Gastrocnemius medialis (tissue), 4 donors: Measurements from ENCODE around the gene TMEM236. TPM values are rescaled to one million over a fixed set of nuclear protein-coding genes. Genes with fewer than 3 reads are reported as not detected.
A peak's percentile ranks its signal among the peaks of the same experiment; 100 is the strongest.

Experiments used
- ATAC-seq, 2 donors: fragments of 150-250 bp; one replicate each; pipeline ENCODE4 v1.9.1; 2016
- DNase-seq, 2 donors: peaks; one replicate each; pipeline ENCODE4 v3.0.0-alpha.2; 2019
- H3K27ac ChIP-seq, 4 donors: fragments of 200-600 bp; sonication (generic); 1 replicate in 1 of 4; 2 replicates in 3 of 4; pipeline ENCODE4 v1.5.1; 2016 to 2018; ENCODE audit warnings: mild to moderate bottlenecking in 2 of 4, moderate library complexity in 1 of 4
- H3K27me3 ChIP-seq, 3 donors: fragments of 200-600 bp; sonication (generic) in 2 of 3; 1 replicate in 1 of 3; 2 replicates in 2 of 3; pipeline versions ENCODE4 v1.5.1 to v1.6.0; 2016 to 2019; ENCODE audit warnings: mild to moderate bottlenecking in 1 of 3, moderate library complexity in 1 of 3
- H3K36me3 ChIP-seq, 2 donors: fragments of 200-600 bp; sonication (generic) in 1 of 2; one replicate each; pipeline ENCODE4 v1.5.1; 2017 to 2018
- H3K4me1 ChIP-seq, 2 donors: fragments of 200-600 bp; sonication (generic) in 1 of 2; one replicate each; pipeline ENCODE4 v1.5.1; 2016 to 2017; ENCODE audit warnings: mild to moderate bottlenecking in 2 of 2
- H3K4me3 ChIP-seq, 4 donors: fragments of 200-600 bp; sonication (generic) in 3 of 4; 1 replicate in 1 of 4; 2 replicates in 3 of 4; pipeline ENCODE4 v1.5.1; 2016 to 2019; ENCODE audit warnings: mild to moderate bottlenecking in 2 of 4
- H3K9me3 ChIP-seq, 3 donors: fragments of 200-600 bp; sonication (generic) in 2 of 3; 1 replicate in 1 of 3; 2 replicates in 2 of 3; pipeline ENCODE4 v1.5.1; 2016 to 2019
- CTCF ChIP-seq, 5 experiments: fragments of 450-650 bp in 3 of 5; fragments of 200-600 bp in 2 of 5; sonication (generic) in 2 of 5; IDR thresholded peaks in 4 of 5; conservative IDR thresholded peaks in 1 of 5; 1 replicate in 4 of 5; 2 replicates in 1 of 5; pipeline ENCODE4 v1.5.1; 2016 to 2019; ENCODE audit warnings: antibody characterized with exemption in 5 of 5, mild to moderate bottlenecking in 3 of 5, moderate library complexity in 3 of 5
- POLR2A ChIP-seq, 2 donors: fragments of 450-650 bp; IDR thresholded peaks; one replicate each; pipeline ENCODE4 v1.6.1; 2017; ENCODE audit warnings: antibody characterized with exemption in 2 of 2, mild to moderate bottlenecking in 2 of 2, moderate library complexity in 2 of 2
- in situ Hi-C, 4 donors: fragments of 200-750 bp; cut with MboI; loops; one replicate each; pipeline versions ENCODE4 v1.15.0 to v1.8.0; 2017; ENCODE audit warnings: low sequenced_read_pairs in 4 of 4
- intact Hi-C: fragments of 100-400 bp; cut with DNase I; formaldehyde crosslinking; loops from one replicate; pipeline ENCODE4 v1.15.1; 2023; ENCODE audit warnings: low total_unique reads
- total RNA-seq, 4 donors: library from RNA; depleted of rRNA; stranded (reverse); fragments of >200 nt; gene quantifications; one replicate each; pipeline versions ENCODE4 v1.1.0 to v1.2.3, GENCODE V29; 2016

Gene TMEM236
- total RNA-seq, 4 donors from 2014 or later, result 0.27 to 0.98 (median 0.64) TPM

DNA sequence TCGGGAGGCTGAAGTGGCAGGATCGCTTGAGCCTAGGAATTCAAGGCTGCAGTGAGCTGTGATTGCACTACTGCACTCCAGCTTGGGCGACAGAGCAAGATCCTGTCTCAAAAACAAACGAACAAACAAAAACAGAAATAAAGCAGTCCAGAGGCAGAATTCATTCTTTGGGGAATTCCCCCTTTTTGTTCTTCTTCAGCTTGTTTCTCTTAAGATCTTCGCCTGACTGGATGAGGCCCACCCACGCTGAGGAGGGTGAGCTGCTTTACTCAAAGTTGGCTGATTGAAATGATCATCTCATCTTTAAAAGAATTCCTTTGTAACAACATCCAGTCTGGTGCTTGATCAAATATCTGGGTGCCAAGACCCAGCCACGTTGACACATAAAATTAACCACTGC, 67.8 kb downstream of the TMEM236 start:
- no peak for ATAC-seq
- DNase-seq, result no peak

DNA sequence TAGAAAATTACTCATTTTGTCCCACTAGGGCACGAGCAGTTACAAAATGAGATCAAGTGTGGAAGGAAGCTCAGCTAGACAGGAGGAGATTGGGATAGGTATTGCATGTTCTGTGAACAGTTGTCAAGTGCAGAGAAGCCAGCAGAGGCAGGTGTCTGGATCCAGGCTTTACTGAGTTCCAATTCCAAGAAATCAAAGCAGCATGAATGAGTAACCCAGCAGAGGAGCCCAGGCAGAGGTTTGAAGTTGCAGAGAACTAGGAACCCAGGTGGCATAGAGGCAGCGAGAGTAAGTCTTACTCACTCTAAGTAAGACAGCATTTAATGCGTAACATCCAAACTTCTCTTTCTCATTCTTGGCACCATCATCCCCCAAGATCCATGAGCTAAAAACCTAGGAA, 68.9 kb downstream of the TMEM236 start:
- peak in 1 of 2 donors; percentile 33 for ATAC-seq
- in situ Hi-C loops (no loop called here), intact Hi-C loops (no loop called here)
- no peaks in the 10 kb centered on the region for H3K4me1 ChIP-seq
- H3K4me3 ChIP-seq, result no peak overlapping the region
- TF ChIP-seq CTCF (IDR thresholded peaks at IDR 0.05 in 4 of 5, conservative IDR thresholded peaks at IDR 0.05 in 1 of 5) (no peak), POLR2A (IDR thresholded peaks at IDR 0.05) (no peak)
- no peaks in the 10 kb centered on the region for H3K36me3 ChIP-seq
- H3K9me3 ChIP-seq, result no peaks in the 10 kb centered on the region
- no peaks in the 10 kb centered on the region for H3K27me3 ChIP-seq
- no peak overlapping the region for H3K27ac ChIP-seq
- no peak for DNase-seq

More for the DNA sequence above, 67.8 kb downstream of the TMEM236 start:
- Histone ChIP-seq H3K27ac (no peak overlapping the region), H3K9me3 (no peaks in the 10 kb centered on the region), H3K4me3 (no peak overlapping the region), H3K36me3 (no peaks in the 10 kb centered on the region), H3K4me1 (no peaks in the 10 kb centered on the region), H3K27me3 (no peaks in the 10 kb centered on the region)
- intact Hi-C loops (no loop called here), in situ Hi-C loops (no loop called here)
- no peak for TF ChIP-seq CTCF (IDR thresholded peaks at IDR 0.05 in 4 of 5, conservative IDR thresholded peaks at IDR 0.05 in 1 of 5)
- TF ChIP-seq POLR2A (IDR thresholded peaks at IDR 0.05), result no peak

DNA sequence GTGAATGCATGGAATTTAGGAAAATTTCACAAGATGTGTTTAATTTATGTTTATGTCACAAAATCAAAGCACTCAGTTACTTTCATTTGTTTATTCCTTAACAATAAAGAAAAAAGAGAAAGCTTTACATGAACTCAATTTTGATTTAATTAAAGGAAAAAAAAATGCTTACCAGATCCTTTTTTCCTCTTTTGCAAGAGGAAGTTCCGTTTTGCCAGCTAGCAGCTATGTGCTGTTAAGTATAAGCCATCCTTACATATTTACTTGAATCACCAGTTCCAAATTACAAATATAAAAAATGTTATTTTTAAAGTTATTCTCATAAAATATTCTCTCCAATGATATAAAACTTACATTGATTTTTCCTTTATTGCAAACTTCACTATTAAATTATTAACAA, 69.9 kb downstream of the TMEM236 start:
- intact Hi-C loops (no loop called here), in situ Hi-C loops (no loop called here)
- Histone ChIP-seq H3K27ac (no peak overlapping the region), H3K4me3 (no peak overlapping the region), H3K4me1 (no peaks in the 10 kb centered on the region), H3K36me3 (no peaks in the 10 kb centered on the region), H3K9me3 (no peaks in the 10 kb centered on the region), H3K27me3 (no peaks in the 10 kb centered on the region)
- no peak for ATAC-seq
- no peak for DNase-seq
- TF ChIP-seq POLR2A (IDR thresholded peaks at IDR 0.05) (no peak), CTCF (IDR thresholded peaks at IDR 0.05 in 4 of 5, conservative IDR thresholded peaks at IDR 0.05 in 1 of 5) (no peak)

GRCh38 chr10:17831341-17831740, 79.3 kb downstream of the TMEM236 start:
- Histone ChIP-seq H3K36me3 (no peaks in the 10 kb centered on the region), H3K9me3 (no peaks in the 10 kb centered on the region), H3K4me1 (no peaks in the 10 kb centered on the region), H3K27ac (no peak overlapping the region), H3K4me3 (no peak overlapping the region), H3K27me3 (peaks cover 0 to 2% (median 0%) of the 10 kb centered on the region in 3 donors)
- DNase-seq (no peak), ATAC-seq (no peak)
- intact Hi-C loops, result no loop called here
- no peak for TF ChIP-seq CTCF (IDR thresholded peaks at IDR 0.05 in 4 of 5, conservative IDR thresholded peaks at IDR 0.05 in 1 of 5)
- TF ChIP-seq POLR2A (IDR thresholded peaks at IDR 0.05), result no peak
- in situ Hi-C loops, result no loop called here

- ATAC-seq, result no peak
- intact Hi-C loops, result no loop called here
- Histone ChIP-seq H3K36me3 (no peaks in the 10 kb centered on the region), H3K4me1 (peaks cover 0 to under 1% of the 10 kb centered on the region in 2 donors), H3K9me3 (no peaks in the 10 kb centered on the region), H3K4me3 (no peak overlapping the region), H3K27ac (no peak overlapping the region), H3K27me3 (peaks cover 0 to 2% (median 0%) of the 10 kb centered on the region in 3 donors)
- no peak for DNase-seq
- in situ Hi-C loops, result no loop called here
- TF ChIP-seq POLR2A (IDR thresholded peaks at IDR 0.05), result no peak
- no peak for TF ChIP-seq CTCF (IDR thresholded peaks at IDR 0.05 in 4 of 5, conservative IDR thresholded peaks at IDR 0.05 in 1 of 5)
Observed at GRCh38 chr10:17831896-17832295, 79.9 kb downstream of the TMEM236 start.
